ENCODE data around the gene LSG1. TPM values are rescaled to one million over a fixed set of nuclear protein-coding genes. Genes with fewer than 3 reads are reported as not detected.

LSG1 gene
- total and polyA plus RNA-seq, 2 experiments from 2014 or later: 26.9 to 36.5 TPM

- H3F3A ChIP-seq (ENCODE audit: insufficient read depth): no peaks in the 10 kb centered on the region
- WGBS, 2 experiments (ENCODE audit: low coverage in 1 of 2, low lambda C conversion rate in 2 of 2, missing lambda C conversion rate in 2 of 2): 46 to 49% methylated on average over 6 of the region's 6 CpGs
- H4K20me1 ChIP-seq (ENCODE audit: insufficient read depth): no peaks in the 10 kb centered on the region
- H3K9me2 ChIP-seq (ENCODE audit: insufficient read depth): no peaks in the 10 kb centered on the region
- H3K79me2 ChIP-seq (ENCODE audit: insufficient read depth): no peaks in the 10 kb centered on the region
- in situ Hi-C loops (cut with MboI): no loop called here
- no peaks in the 10 kb centered on the region for H3K4me1 ChIP-seq (ENCODE audit: insufficient read depth)
- H3K27me3 ChIP-seq (replicated peaks; ENCODE audit: insufficient read depth): 0 out of 2 replicates have a peak, but pooled peaks cover 5% of the 10 kb centered on the region
- DNase-seq: no peak
- TF ChIP-seq EZH2 (IDR thresholded peaks at IDR 0.05; ENCODE audit: insufficient read depth, poor library complexity, severe bottlenecking) (no peak), EZH2phosphoT487 (IDR thresholded peaks at IDR 0.05; ENCODE audit: insufficient read depth, low read depth) (no peak)
- no peak overlapping the region for H3K9ac ChIP-seq
- no peaks in the 10 kb centered on the region for H3K36me3 ChIP-seq (ENCODE audit: low read depth)
- H3K27ac ChIP-seq: no peak overlapping the region
- H2AFZ ChIP-seq: no peak overlapping the region
- no peak overlapping the region for H3K4me3 ChIP-seq
- no peak overlapping the region for H3K4me2 ChIP-seq (ENCODE audit: unreplicated experiment)
- no peaks in the 10 kb centered on the region for H3K9me3 ChIP-seq (ENCODE audit: low read depth)
These were observed 24.7 kb upstream of the LSG1 start for GRCh38 chr3:194696702-194697101.

- Histone ChIP-seq H3K9me2 (ENCODE audit: insufficient read depth) (no peaks in the 10 kb centered on the region), H3K9ac (no peak overlapping the region), H3F3A (ENCODE audit: insufficient read depth) (peaks cover 18% of the 10 kb centered on the region), H4K20me1 (ENCODE audit: insufficient read depth) (no peaks in the 10 kb centered on the region), H3K27ac (no peak overlapping the region), H3K36me3 (ENCODE audit: low read depth) (no peaks in the 10 kb centered on the region), H3K4me1 (ENCODE audit: insufficient read depth) (peaks cover 19% of the 10 kb centered on the region), H3K4me3 (no peak overlapping the region), H3K27me3 (replicated peaks; ENCODE audit: insufficient read depth) (no peaks in the 10 kb centered on the region), H3K4me2 (ENCODE audit: unreplicated experiment) (no peak overlapping the region), H3K79me2 (ENCODE audit: insufficient read depth) (no peaks in the 10 kb centered on the region), H2AFZ (no peak overlapping the region), H3K9me3 (ENCODE audit: low read depth) (no peaks in the 10 kb centered on the region)
- TF ChIP-seq EZH2phosphoT487 (IDR thresholded peaks at IDR 0.05; ENCODE audit: insufficient read depth, low read depth) (no peak), EZH2 (IDR thresholded peaks at IDR 0.05; ENCODE audit: insufficient read depth, poor library complexity, severe bottlenecking) (no peak)
- DNase-seq: no peak
- WGBS, 2 experiments (ENCODE audit: low coverage in 1 of 2, low lambda C conversion rate in 2 of 2, missing lambda C conversion rate in 2 of 2): 50 to 54% methylated on average over 15 of the region's 15 CpGs
- in situ Hi-C loops (cut with MboI): no loop called here
These were observed 19.7 kb upstream of the LSG1 start for GRCh38 chr3:194691481-194692283.

- TF ChIP-seq EZH2phosphoT487 (IDR thresholded peaks at IDR 0.05; ENCODE audit: insufficient read depth, low read depth): no peak
- TF ChIP-seq EZH2 (IDR thresholded peaks at IDR 0.05; ENCODE audit: insufficient read depth, poor library complexity, severe bottlenecking): no peak
- in situ Hi-C loops (cut with MboI): no loop called here
- WGBS, 2 experiments (ENCODE audit: low coverage in 1 of 2, low lambda C conversion rate in 2 of 2, missing lambda C conversion rate in 2 of 2): 83 to 86% methylated on average over 8 of the region's 8 CpGs
These were observed 18.7 kb upstream of the LSG1 start for GRCh38 chr3:194690501-194691372.

GRCh38 chr3:194689493-194689944, 17.5 kb upstream of the LSG1 start:
- H3K4me1 ChIP-seq (ENCODE audit: insufficient read depth): peaks cover 19% of the 10 kb centered on the region
- no peaks in the 10 kb centered on the region for H3K9me2 ChIP-seq (ENCODE audit: insufficient read depth)
- 9 to 10% methylated on average over 9 of the region's 9 CpGs for WGBS, 2 experiments (ENCODE audit: low coverage in 1 of 2, low lambda C conversion rate in 2 of 2, missing lambda C conversion rate in 2 of 2)
- no peak overlapping the region for H3K27ac ChIP-seq
- no peaks in the 10 kb centered on the region for H3K36me3 ChIP-seq (ENCODE audit: low read depth)
- in situ Hi-C loops (cut with MboI): loop anchor here (5.0 to 10.0 kb wide), 2 partner anchors 415 to 578 kb away; no protein-coding TSS in a partner anchor
- H3K4me2 ChIP-seq (ENCODE audit: unreplicated experiment): peak overlapping the region; percentile 96
- no peaks in the 10 kb centered on the region for H4K20me1 ChIP-seq (ENCODE audit: insufficient read depth)
- H3K9ac ChIP-seq: 0 out of 2 replicates have a peak overlapping the region, but pooled peaks have one; percentile 2
- H3K4me3 ChIP-seq: peak overlapping the region; percentile 17
- peak; percentile 62 for DNase-seq
- no peaks in the 10 kb centered on the region for H3K27me3 ChIP-seq (replicated peaks; ENCODE audit: insufficient read depth)
- peaks cover 18% of the 10 kb centered on the region for H3F3A ChIP-seq (ENCODE audit: insufficient read depth)
- TF ChIP-seq EZH2phosphoT487 (IDR thresholded peaks at IDR 0.05; ENCODE audit: insufficient read depth, low read depth): no peak
- H3K79me2 ChIP-seq (ENCODE audit: insufficient read depth): no peaks in the 10 kb centered on the region
- no peaks in the 10 kb centered on the region for H3K9me3 ChIP-seq (ENCODE audit: low read depth)
- 0 out of 2 replicates have a peak overlapping the region, but pooled peaks have one; percentile 30 for H2AFZ ChIP-seq

More at GRCh38 chr3:194690501-194691372, 18.7 kb upstream of the LSG1 start:
- H3K9ac ChIP-seq: no peak overlapping the region
- H3K79me2 ChIP-seq (ENCODE audit: insufficient read depth): no peaks in the 10 kb centered on the region
- no peak overlapping the region for H3K27ac ChIP-seq
- H3K9me3 ChIP-seq (ENCODE audit: low read depth): no peaks in the 10 kb centered on the region
- no peak overlapping the region for H3K4me3 ChIP-seq
- H3K4me1 ChIP-seq (ENCODE audit: insufficient read depth): peaks cover 19% of the 10 kb centered on the region
- H3K9me2 ChIP-seq (ENCODE audit: insufficient read depth): no peaks in the 10 kb centered on the region
- no peak overlapping the region for H2AFZ ChIP-seq
- H3K4me2 ChIP-seq (ENCODE audit: unreplicated experiment): no peak overlapping the region
- DNase-seq: no peak
- H3F3A ChIP-seq (ENCODE audit: insufficient read depth): peaks cover 18% of the 10 kb centered on the region
- H3K36me3 ChIP-seq (ENCODE audit: low read depth): no peaks in the 10 kb centered on the region
- H3K27me3 ChIP-seq (replicated peaks; ENCODE audit: insufficient read depth): no peaks in the 10 kb centered on the region
- H4K20me1 ChIP-seq (ENCODE audit: insufficient read depth): no peaks in the 10 kb centered on the region

Data from GM23248 (cell line).